Brain pericyte (primary cell): Measurements from ENCODE around the gene OSBPL2.

Source experiments
- DNase-seq: peaks from one replicate; pipeline ENCODE4 v3.0.0-alpha.2; 2012; ENCODE audit warnings: low read depth, low spot score

OSBPL2 gene

DNA sequence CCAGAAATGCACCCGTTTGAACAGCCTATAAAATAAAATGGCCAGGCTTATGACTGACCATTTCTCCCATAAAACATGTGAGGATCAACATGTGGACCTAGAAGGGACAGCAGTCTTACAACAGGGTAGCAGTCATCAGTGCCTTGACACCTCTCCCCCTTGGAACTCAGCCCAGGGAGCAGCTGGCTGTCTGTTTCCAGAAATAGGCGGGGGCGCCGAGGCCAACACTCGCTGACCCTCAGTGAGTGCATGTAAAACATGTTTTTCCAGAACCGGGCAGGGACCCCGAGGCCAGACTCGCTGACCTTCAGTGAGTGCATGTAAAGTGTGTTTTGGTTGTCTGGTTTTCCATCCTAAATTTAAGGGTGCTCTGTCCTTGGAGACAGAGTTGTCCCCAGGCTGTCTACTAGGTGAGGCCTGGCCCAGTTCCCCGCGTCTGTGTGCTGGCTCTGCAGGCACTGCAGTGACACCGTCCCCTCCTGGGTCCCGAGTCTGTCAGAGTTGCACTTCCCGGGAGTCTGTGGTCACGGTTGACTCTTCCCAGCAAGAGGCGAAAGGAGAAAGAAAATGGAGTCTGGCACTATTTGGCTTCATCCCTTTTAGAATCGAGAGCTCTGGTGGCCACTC is 44.7 kb downstream of the OSBPL2 start:
- no peak for DNase-seq

DNA sequence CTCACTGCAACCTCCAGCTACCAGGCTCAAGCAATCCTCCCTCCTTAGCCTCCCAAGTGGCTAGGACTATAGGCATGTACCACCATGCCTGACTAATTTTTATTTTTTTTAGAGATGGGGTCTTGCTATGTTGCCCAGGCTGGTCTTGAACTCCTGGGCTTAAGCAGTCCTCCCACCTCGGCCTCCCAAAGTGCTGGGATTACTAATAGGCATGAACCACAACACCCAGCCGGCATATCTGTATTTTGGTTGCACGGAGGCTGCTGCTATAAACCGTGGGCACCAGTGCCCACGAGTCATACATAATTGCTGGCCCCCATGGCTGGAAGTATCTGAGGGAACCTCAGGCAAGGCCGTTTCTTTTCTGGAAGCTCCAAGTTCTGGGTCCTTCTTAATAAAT is 46.1 kb downstream of the OSBPL2 start:
- no peak for DNase-seq

GRCh38 chr20:62285151-62285550 is 46.8 kb downstream of the OSBPL2 start:
- no peak for DNase-seq

DNA sequence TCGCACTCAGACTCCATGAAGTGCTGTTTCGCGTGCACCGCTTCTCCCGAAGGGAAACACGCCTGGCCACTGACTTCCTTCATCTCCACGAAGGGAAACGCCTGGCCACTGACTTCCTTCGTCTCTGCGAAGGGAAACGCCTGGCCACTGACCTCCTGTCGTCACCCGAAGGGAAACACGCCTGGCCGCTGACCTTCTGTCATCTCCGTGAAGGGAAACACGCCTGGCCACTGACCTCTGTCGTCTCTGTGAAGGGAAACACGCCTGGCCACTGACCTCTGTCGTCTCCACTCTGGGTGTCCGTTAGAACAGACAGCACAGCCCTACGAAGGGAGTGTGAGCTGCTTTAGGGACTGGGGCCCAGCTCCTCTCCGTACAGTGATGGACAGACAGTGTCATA is 47.4 kb downstream of the OSBPL2 start:
- no peak for DNase-seq

DNA sequence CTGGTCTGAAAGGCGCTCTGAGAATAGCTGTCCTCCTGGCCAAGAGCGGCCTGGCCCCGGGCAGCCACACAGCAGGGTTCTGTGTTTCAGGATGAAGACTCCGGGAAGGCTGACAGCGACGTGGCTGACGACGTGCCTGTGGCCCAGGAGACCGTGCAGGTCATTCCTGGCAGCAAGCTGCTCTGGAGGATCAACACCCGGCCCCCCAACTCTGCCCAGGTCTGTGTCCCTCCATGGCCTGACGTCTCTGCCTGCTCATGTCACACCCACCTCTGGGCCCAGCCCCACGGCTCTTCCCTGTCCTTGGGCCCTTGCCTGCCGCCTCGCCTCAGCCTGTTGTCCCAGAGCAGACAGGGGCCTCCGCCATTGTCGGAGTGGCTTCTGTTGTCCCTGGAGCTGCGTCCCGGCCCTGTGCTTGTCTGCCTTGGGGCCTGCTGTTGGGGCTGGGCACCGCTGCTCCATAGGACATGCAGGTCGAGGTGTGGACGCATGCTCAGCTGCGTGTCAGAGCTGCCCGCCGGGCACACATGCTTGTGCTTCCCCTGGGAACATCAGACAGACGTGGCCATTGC is 48.3 kb downstream of the OSBPL2 start:
- no peak for DNase-seq

DNA sequence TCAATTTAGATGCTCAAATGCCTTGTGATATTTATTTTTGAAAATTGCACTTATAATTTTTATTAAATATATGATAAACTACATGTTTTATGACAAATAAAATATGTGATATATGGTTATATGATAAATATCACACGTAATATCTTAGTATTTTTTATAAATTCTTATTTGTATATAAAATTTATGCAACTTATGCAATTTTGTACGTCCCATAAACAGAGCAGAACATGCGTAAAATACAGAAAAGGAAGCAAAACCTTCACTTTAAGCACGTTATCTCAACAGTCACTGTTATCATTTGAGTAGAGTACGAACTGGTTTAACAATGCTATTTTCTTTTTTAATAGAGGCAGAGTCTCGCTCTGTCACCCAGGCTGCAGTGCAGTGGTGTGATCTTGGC is 48.8 kb downstream of the OSBPL2 start:
- DNase-seq: no peak

GRCh38 chr20:62287759-62288534 is 49.6 kb downstream of the OSBPL2 start:
- DNase-seq: no peak

GRCh38 chr20:62288535-62289105 is 50.3 kb downstream of the OSBPL2 start:
- no peak for DNase-seq

GRCh38 chr20:62289131-62289530 is 50.8 kb downstream of the OSBPL2 start:
- no peak for DNase-seq

DNA sequence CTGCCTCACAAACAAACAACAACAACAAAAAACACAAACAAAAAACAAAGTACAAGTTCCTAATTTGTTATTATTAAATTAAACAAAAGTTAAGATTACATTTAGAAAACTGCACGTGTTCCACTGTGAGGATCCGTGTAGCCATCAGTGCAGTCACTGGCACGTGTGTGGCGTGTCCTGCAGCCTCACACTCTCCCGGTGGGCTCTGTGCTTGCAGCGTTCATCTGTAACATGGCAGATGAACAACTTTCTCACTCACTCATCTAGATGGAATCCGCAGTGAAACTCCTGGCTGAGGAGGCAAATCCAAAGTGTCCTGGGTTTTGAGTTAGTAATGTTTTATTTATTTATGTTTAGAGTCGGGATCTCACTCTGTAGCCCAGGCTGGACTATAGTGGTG is 51.6 kb downstream of the OSBPL2 start:
- DNase-seq: no peak

GRCh38 chr20:62291251-62292066 is 53.1 kb downstream of the OSBPL2 start:
- no peak for DNase-seq

GRCh38 chr20:62292108-62292507 is 53.8 kb downstream of the OSBPL2 start:
- DNase-seq: no peak

DNA sequence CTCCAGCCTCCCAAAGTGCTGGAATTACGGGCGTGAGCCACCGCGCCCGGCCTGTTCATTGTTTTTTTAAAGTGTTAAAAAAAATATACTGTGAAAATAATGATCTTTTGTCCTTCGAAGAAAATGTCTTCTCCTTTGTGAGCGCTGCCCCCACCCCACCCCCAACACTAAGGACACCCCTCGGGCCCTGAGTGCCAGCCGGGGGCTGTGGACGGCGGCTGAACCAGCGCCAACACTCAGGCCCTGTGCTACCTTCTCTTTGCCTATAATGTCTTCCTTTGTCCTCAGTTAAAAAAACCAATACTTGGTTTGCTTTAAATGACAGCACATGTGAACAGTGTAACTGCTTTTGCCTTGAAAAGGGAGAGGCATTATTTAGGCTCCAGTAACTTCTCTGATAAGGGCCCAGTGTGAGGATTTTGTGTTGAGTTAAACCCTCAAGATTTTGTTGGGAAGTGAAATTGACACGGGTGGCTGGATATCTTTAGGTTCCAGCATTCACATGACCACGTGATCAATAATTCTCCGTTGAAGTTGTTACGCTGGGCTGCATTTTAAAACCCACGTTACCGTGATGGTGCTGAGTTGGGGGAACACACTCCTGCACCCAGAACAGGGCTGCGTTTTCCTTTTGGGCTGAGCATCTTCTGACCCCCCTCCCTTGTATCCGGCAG is 54.9 kb downstream of the OSBPL2 start:
- DNase-seq: no peak

GRCh38 chr20:62293946-62294345 is 55.6 kb downstream of the OSBPL2 start:
- DNase-seq: no peak

DNA sequence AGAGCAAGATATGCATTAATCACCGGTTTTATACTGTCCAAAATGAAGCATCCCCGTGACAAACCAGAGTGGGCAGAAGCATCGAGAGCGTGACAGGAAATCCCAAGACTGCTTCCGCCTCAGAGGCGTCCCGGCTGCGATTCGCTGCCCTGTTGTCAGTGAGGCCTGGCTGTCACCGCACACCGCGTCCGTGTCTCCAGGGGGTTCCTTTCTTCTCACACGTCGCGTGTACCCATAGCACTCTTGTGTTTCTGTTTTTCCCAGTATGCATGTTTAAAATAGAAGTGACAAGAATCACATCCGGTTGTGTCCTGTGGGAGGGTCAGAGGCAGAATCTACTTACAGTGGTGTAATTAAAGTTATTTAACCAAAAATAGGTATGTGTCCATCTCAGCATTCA is 56.2 kb downstream of the OSBPL2 start:
- no peak for DNase-seq

DNA sequence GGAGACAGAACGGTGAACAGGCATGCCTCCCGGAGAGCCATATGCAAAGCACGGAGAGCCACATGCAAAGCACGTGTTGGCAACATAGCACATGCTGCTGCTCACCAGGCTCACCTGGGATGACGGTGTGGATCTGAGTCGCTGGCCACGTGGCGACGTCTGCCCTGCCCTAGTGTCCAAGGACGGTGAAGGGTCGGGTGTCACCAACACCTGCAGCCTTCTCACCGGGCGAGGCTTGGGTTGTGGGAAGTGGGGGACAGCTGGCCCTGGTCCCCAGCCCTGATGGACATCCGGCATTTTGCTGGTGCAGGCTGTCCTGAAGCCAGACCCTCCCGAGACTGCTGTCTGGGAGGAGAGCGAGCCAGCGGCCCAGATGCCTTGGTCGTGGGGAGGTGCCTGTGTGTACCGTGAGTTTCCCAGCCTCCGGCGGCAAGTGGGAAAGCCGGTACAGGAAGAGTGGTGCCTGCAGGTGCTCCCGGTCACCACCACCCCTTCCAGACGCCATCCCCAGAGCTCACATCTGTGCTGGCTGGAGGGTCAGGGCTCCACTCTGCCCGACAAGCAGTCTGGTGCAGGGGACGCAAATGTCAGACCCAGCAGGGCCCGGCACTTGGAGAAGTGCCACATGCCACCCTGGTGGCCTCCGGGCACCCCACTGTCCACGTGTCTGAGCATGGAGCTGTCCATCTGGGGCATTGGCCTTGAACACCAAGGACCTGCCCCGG is 58.6 kb downstream of the OSBPL2 start:
- DNase-seq: no peak

DNA sequence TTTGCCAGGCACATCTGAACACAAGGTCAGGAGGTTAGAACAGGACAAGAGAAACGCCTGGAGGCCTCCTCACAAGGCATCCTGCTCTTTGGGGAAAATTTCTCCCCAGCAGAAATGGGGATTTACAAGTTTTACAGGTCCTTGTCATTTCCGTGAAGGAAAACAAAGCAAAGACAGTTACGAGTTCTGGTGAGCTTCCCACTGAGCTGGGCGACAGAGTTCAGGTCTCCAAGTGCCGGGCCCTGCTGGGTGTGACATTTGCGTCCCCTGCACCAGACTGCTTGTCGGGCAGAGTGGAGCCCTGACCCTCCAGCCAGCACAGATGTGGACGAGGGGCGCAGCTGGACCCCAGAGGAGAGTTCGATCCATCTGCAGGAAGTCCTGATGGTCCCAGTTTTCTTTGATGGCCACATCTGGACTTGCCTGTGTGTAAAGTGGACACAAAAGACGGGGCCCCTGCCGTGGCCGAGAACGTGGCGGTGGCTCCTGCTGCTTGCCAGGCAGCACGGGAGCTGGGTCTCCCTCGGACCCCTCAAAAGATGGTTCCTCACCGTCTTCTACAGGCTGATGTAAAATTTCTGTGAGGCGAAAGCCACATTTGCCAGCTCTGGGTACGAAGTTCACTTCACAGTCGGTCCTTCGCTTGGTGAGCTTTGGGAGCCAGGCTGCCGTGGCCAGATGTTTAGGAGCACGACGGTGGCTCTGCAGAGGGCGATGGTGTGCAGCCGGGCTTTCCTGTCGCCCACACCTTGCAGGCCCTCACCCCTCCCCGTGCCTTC is 59.3 kb downstream of the OSBPL2 start:
- DNase-seq: no peak

GRCh38 chr20:62298577-62299249 is 60.4 kb downstream of the OSBPL2 start:
- DNase-seq: no peak

GRCh38 chr20:62299666-62300236 is 61.4 kb downstream of the OSBPL2 start:
- no peak for DNase-seq
